ENCODE data around the gene ZNF326.

ZNF326 gene, protein sequence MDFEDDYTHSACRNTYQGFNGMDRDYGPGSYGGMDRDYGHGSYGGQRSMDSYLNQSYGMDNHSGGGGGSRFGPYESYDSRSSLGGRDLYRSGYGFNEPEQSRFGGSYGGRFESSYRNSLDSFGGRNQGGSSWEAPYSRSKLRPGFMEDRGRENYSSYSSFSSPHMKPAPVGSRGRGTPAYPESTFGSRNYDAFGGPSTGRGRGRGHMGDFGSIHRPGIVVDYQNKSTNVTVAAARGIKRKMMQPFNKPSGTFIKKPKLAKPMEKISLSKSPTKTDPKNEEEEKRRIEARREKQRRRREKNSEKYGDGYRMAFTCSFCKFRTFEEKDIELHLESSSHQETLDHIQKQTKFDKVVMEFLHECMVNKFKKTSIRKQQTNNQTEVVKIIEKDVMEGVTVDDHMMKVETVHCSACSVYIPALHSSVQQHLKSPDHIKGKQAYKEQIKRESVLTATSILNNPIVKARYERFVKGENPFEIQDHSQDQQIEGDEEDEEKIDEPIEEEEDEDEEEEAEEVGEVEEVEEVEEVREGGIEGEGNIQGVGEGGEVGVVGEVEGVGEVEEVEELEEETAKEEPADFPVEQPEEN

DNA sequence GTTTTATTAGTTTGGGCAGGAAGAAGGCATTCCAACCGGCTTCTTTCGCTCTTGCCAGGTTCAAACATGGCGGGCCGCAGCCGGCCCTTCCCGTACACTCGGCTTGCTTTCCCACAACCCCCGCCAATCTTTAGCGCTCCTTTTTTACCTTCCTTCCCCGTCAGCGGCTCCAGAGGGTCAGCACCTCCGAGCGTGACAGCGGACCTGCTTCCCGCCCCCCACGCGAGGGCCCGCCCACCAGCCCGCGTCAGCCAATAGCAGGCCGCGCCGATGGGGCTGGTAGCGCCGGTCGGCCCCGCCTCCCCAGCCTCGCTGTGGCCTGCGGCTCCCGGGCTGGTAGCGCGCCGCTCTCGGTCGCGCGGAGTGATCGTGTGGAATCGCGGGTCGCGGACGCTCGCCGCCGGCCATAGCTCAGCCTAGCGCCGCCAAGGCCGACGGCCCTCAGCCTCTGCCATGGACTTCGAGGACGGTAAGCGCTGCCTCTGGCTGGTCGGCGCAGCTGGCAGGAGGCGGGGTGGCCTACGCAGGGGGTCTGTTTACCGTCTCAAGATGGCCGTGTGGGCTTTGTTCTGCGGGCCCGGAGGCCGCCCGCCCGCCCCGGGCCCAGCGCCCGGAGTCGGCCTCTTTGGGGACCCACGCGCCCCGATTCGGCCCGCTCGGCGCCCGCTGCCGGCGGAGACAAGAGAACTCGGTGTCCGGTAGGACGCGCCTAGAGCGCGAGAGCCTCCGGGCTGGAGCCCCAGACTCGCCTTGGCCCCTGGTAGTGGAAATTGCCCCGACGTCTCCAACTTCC, at the start of gene ZNF326:
Gene ZNF326 (plus strand): TSS at position 306 of the 793 bp plus-strand sequence. CDS start 148 bp downstream, at position 454.
- Histone ChIP-seq H3K27ac (ENCODE audit: low read depth, low read length, poor library complexity, severe bottlenecking) (peak within 1 kb of the TSS; percentile 11), H3K9ac (ENCODE audit: low read length) (peak within 1 kb of the TSS; percentile 85), H3K9me3 (ENCODE audit: low read length) (no peaks in the 10 kb centered on the region), H3K27me3 (ENCODE audit: insufficient read depth, low read length) (no peaks in the 10 kb centered on the region), H3K4me3 (ENCODE audit: low read depth, low read length, poor library complexity, severe bottlenecking) (peak within 1 kb of the TSS; percentile 82), H2AFZ (ENCODE audit: low read length) (peak within 1 kb of the TSS; percentile 76; the same call in 1 of the 2 replicates), H3K79me2 (ENCODE audit: insufficient read depth, low read length) (peaks cover 42% of the 10 kb centered on the region), H3K9me2 (ENCODE audit: low read depth, low read length) (no peaks in the 10 kb centered on the region), H3F3A (ENCODE audit: insufficient read depth, low read length) (0 out of 2 replicates have a peak, but pooled peaks cover 4% of the 10 kb centered on the region), H3K4me1 (ENCODE audit: insufficient read depth, low read length, severe bottlenecking) (peaks cover 40% of the 10 kb centered on the region), H4K20me1 (ENCODE audit: insufficient read depth, low read length) (no peaks in the 10 kb centered on the region), H3K4me2 (ENCODE audit: low read length) (peak within 1 kb of the TSS; percentile 68), H3K36me3 (ENCODE audit: insufficient read depth, low read length) (peaks cover 17% of the 10 kb centered on the region; the same call in 1 of the 2 replicates)
- TF ChIP-seq, protein P1, sequence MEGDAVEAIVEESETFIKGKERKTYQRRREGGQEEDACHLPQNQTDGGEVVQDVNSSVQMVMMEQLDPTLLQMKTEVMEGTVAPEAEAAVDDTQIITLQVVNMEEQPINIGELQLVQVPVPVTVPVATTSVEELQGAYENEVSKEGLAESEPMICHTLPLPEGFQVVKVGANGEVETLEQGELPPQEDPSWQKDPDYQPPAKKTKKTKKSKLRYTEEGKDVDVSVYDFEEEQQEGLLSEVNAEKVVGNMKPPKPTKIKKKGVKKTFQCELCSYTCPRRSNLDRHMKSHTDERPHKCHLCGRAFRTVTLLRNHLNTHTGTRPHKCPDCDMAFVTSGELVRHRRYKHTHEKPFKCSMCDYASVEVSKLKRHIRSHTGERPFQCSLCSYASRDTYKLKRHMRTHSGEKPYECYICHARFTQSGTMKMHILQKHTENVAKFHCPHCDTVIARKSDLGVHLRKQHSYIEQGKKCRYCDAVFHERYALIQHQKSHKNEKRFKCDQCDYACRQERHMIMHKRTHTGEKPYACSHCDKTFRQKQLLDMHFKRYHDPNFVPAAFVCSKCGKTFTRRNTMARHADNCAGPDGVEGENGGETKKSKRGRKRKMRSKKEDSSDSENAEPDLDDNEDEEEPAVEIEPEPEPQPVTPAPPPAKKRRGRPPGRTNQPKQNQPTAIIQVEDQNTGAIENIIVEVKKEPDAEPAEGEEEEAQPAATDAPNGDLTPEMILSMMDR (IDR thresholded peaks at IDR 0.05; ENCODE audit: low read length), result peak; percentile 7; the same call in 1 of the 2 replicates
- no peak for TF ChIP-seq EZH2 (IDR thresholded peaks at IDR 0.05; ENCODE audit: borderline replicate concordance, low read length)

DNA sequence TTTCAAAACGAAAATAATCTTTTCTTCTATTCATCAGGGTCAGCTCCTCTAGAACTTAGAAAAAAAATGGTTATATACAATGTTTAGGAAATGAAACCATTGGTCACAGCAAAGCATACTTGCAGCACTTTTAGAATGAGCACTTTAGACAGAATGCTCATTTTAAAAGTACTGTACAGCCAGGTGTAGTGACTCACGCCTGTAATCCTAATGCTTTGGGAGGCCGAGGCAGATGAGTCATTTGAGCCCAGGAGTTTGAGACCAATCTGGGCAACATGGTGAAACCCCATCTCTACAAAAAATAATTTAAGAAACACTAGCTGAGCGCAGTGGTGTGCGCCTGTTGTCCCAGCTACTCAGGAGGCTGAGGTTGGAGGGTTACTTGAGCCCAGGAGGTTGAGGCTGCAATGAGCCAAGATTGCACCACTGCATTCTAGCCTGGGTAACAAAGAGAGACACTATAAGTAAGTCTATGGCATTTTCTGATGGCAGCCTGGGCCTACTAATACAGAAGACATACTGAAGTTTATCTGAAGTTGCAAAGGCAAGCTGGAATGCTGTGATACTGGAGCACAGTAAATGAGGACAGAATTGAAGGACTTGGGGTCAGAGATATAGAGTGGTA, 48.9 kb upstream of the ZNF326 start:
- peaks cover 16% of the 10 kb centered on the region for H3K4me1 ChIP-seq (ENCODE audit: insufficient read depth, low read length, severe bottlenecking)
- no peak overlapping the region for H3K4me3 ChIP-seq (ENCODE audit: low read depth, low read length, poor library complexity, severe bottlenecking)
- no peaks in the 10 kb centered on the region for H3K9me2 ChIP-seq (ENCODE audit: low read depth, low read length)
- H4K20me1 ChIP-seq (ENCODE audit: insufficient read depth, low read length), result no peaks in the 10 kb centered on the region
- no peak overlapping the region for H2AFZ ChIP-seq (ENCODE audit: low read length)
- no peak overlapping the region for H3K27ac ChIP-seq (ENCODE audit: low read depth, low read length, poor library complexity, severe bottlenecking)
- H3K79me2 ChIP-seq (ENCODE audit: insufficient read depth, low read length), result no peaks in the 10 kb centered on the region
- no peaks in the 10 kb centered on the region for H3K36me3 ChIP-seq (ENCODE audit: insufficient read depth, low read length)
- no peaks in the 10 kb centered on the region for H3K27me3 ChIP-seq (ENCODE audit: insufficient read depth, low read length)
- no peak overlapping the region for H3K9ac ChIP-seq (ENCODE audit: low read length)
- H3K4me2 ChIP-seq (ENCODE audit: low read length), result no peak overlapping the region
- TF ChIP-seq EZH2 (IDR thresholded peaks at IDR 0.05; ENCODE audit: borderline replicate concordance, low read length), result no peak
- TF ChIP-seq, protein P1 (IDR thresholded peaks at IDR 0.05; ENCODE audit: low read length), result no peak
- no peaks in the 10 kb centered on the region for H3F3A ChIP-seq (ENCODE audit: insufficient read depth, low read length)
- H3K9me3 ChIP-seq (ENCODE audit: low read length), result no peaks in the 10 kb centered on the region

DNA sequence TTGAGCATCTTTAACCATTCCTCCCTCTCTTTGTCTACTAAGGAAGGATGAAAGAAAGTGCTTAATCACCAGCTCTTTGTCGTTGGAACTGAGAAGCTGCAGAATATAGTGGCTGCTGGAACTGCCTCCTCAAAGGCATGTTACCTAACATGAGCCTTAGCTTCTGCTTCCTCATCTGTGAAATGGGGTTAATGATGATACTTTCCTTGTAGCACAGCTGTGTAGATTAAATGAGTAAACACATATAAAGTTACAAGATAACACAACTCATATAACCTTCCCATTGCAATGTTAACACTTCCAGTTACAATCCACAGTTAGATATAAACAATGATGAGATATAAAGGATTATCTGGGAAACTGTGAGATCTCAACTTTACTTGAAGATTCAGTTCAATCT, 48.4 kb upstream of the ZNF326 start:
- H3K9me3 ChIP-seq (ENCODE audit: low read length), result no peaks in the 10 kb centered on the region
- H3K27me3 ChIP-seq (ENCODE audit: insufficient read depth, low read length), result no peaks in the 10 kb centered on the region
- no peak overlapping the region for H3K4me2 ChIP-seq (ENCODE audit: low read length)
- no peaks in the 10 kb centered on the region for H3K36me3 ChIP-seq (ENCODE audit: insufficient read depth, low read length)
- H2AFZ ChIP-seq (ENCODE audit: low read length), result no peak overlapping the region
- TF ChIP-seq, protein P1 (IDR thresholded peaks at IDR 0.05; ENCODE audit: low read length), result no peak
- no peak for TF ChIP-seq EZH2 (IDR thresholded peaks at IDR 0.05; ENCODE audit: borderline replicate concordance, low read length)
- H3K4me3 ChIP-seq (ENCODE audit: low read depth, low read length, poor library complexity, severe bottlenecking), result no peak overlapping the region
- no peak overlapping the region for H3K9ac ChIP-seq (ENCODE audit: low read length)
- H3F3A ChIP-seq (ENCODE audit: insufficient read depth, low read length), result no peaks in the 10 kb centered on the region
- H3K79me2 ChIP-seq (ENCODE audit: insufficient read depth, low read length), result no peaks in the 10 kb centered on the region
- no peak overlapping the region for H3K27ac ChIP-seq (ENCODE audit: low read depth, low read length, poor library complexity, severe bottlenecking)
- H4K20me1 ChIP-seq (ENCODE audit: insufficient read depth, low read length), result no peaks in the 10 kb centered on the region
- H3K4me1 ChIP-seq (ENCODE audit: insufficient read depth, low read length, severe bottlenecking), result peaks cover 10% of the 10 kb centered on the region
- no peaks in the 10 kb centered on the region for H3K9me2 ChIP-seq (ENCODE audit: low read depth, low read length)

Measured in OCI-LY1 (cell line).